ENCODE measurements around the gene IMPACT.

Gene IMPACT

DNA sequence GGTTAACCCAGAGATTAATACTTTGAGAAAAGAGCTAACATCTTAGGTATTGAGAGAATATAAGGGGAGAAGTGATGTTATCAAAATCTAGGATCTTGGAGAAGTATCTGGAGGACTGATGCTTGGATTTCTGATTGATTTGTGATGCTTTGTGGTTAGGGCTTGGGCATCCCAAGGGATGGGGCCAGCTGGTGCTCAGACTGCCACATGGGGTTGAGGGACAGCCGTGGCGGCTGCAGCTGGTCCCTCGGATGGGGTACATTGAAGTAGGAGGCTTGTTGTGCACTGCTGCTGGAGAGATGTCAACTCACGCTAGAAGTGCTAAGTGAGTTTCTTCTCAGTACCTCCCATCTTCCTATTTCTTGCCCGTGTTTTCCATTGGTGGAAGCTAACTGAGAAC, 56.4 kb downstream of the IMPACT start:
- DNase-seq, result no peak

DNA sequence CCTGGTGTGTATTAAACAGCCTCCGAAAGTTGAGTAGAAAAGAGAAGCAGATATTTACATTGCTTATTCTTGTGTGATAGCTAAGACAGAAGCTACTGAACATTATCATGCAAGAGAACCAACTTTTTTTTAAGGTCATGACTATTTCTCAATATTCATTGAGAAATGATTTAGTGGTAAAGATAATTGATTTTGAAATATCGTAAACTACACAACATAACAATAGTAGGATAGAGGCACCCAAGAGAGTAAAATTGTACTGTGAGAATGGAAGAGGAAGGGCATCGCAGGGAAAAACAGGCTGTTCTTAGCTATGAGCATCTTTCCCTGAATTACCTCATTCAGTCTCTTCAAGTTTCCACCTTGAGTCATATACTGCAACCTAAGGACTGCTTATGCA, 59.2 kb downstream of the IMPACT start:
- DNase-seq, result no peak

DNA sequence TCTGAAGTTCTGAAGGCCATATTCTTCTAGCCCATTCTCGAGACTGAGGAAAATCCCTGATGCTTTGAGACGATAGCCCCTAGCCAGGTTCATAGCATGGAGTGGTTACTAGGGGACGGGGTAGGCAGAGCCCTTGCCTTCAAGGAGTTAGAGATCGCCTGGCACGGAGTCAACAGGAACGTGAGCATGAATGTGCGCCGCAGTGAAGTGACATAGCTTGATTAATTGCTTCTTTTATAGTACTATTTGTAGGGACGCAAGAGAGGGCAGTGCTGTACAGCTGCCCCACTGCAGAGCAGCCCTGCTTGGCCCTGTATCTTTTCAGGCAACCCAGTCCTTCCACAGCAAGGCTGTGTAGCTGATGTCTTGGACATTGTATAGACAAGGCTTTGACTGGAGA, 60.2 kb downstream of the IMPACT start:
- DNase-seq, result no peak

DNA sequence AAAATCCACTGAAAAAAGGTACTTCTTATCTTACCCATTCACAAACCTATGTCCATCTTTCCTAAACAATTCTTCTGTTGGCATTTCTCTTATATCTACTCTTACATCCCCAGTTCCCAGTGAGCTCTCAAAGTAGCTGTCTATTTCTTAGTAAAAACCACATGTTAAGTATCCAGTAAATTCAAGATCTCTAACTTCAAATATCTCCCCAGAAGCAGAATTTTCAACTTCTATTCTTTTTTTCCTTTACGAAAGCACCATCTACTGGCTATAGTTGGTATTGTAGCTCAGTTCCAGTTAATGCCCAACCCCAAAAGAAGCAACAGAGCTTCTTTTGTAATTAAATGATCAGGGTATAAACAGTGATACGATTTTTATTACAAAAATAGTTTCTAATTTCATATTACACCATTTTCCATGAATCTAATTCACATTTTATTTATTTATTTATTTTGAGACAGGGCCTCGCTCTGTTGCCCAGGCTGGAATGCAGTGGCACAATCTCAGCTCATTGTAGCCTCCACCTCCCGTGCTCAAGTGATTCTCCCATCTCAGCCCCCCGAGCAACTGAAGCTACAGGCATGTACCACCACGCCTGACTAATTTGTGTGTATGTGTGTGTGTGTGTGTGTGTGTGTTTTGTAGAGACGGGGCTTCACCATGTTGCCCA, 62.5 kb downstream of the IMPACT start:
- DNase-seq, result peak in 1 of 5 experiments; percentile 61

DNA sequence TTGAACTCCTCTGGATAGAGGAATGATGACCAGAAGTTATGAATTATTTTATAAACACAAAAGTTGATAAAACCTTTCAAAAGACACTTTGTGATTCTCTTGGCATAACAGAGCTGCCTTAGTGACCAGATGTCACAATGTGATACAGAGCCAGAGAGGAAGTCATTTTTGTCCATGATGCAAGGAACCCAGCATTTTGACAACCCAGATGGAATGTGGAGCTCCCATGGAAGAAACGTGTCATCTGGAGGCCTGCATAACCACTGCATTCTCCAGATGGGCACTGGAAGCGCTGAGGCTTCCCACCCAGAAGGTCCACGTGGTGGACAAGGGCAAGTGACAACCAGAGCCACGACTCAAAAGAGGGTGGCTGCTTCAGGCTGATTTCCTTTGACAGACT, 64.1 kb downstream of the IMPACT start:
- no peak for DNase-seq

DNA sequence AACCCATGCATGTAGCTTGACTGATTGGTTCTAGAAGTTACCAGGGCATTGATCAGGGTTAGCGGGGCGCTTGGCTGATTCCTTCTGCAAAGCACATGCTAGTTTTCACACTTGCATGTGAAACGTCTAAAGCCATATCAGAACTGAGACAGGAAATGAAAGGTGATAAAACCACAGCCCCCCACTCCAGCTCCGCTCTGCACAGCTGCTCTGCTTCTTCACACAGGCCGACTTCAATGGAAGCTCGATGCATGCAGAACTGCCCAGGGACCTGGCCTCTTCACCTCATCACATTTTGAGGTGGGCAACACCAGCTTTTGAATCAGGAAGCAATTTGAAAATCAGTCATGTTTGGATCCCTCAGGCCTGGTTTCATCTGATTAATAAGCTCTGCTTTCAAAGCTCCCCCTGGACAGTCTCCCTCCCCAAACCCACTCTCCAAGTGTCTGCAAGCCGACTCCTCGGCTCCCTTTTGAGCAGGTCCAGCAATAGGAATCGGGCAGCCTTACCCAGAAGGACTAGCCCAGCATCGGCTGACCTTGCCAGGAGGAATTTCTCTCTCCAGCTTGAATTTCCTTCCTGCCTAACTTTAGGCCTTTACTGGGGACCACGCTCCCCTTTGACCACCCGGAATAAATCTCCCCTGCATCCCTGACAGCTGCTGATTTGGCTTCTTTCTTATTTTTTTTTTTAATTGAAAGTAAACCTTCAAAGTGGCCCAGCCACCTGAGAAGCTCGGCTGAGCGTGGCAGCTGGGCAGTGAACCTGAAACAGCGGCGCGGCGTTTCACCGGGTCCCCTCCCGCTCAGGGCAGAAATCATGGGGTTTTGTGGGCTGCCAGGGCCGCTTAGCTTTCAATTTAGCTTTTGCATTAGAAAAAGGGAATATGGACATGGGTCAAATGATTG, 65.7 kb downstream of the IMPACT start:
- peak in 2 of 5 experiments; percentile 46 to 78 for DNase-seq

DNA sequence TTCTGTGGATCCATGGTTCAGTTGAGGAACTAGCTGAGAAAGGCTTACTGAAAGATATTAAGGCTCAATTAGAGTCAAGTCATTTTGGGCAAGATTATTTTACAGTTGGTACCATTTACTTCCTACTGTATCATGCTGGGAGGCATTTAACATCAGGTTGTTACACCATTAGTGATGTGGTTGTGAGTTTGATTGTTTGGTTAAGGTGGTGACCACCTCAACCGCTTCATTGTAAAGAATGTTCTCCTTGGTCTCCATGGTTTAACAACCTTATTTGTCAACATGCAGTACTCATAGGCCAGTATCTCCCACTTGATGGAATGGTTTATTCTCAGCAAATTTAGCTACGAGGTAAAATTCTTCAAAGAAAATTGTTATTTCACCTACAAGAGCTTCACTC, 68.1 kb downstream of the IMPACT start:
- DNase-seq, result no peak

DNA sequence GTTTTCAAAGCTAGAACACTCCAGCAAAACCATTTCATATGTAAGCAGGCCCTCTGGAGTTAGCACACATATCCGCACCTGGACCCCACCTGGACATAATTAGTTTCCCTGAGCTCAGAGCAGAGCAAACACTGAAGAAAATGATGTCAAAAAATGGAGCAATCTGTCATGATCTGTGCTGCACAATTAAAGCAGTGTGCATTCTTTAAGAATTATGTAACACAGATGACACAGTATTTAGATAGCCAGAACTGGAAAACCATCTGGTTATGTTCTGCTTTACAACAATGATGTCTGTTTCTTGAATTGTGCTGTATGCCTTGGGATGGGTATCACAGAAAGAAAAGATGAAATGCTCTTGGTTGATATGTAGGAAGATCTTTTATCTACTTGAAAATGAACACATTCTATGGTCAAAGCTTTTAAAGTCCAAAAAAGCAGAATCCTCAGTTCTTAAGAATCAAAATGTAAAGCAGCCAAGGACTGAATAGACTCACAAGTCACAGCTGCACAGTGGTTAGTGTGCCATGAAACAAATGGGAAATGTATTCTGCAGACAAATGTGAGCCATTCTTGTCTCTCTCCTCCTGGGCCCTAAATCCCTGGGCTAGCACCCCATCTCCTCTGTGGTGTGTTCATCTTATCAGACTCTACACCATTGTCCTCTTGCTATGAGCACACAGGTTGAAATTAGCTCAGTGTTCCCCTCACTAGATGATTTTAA, 70.7 kb downstream of the IMPACT start:
- DNase-seq, result no peak

DNA sequence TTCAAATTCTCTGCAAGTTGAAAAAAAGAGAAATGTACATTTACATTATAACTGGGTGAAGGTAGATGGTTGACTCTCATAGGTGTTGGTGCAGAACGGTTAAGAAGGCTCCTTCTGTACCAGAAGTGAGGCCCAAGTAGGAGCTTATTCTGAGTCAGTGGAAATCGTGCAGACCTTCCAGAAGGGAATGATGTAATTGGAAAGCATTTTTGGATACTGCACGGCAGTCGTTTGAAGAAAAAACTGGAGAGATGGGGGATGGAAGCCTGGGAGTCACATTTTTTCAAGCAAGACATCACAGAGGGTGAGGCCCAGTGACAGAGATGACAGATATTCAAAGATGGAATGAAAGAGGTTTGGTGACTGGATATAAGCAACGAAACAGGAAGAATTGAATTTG, 73.3 kb downstream of the IMPACT start:
- no peak for DNase-seq

DNA sequence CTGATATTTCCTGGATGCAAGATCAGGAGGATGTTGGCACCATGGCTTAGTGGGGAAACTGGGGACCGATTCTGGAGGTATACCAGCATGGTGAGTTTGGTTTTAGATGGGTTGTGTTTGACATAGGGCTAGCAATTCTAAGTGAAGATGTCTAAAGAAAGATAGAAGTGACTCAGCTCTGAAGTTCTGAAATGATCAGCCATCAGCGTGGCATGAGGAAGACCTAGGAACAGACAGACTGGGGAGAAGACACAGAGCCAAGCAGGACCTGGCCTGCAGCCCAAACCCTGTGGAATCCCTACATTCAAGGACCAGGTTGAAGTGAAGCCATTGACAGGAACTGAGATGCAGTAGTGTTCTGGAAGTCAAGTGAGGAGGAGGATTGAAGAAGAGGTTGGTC, 73.7 kb downstream of the IMPACT start:
- DNase-seq, result peak in 1 of 5 experiments; percentile 11

DNA sequence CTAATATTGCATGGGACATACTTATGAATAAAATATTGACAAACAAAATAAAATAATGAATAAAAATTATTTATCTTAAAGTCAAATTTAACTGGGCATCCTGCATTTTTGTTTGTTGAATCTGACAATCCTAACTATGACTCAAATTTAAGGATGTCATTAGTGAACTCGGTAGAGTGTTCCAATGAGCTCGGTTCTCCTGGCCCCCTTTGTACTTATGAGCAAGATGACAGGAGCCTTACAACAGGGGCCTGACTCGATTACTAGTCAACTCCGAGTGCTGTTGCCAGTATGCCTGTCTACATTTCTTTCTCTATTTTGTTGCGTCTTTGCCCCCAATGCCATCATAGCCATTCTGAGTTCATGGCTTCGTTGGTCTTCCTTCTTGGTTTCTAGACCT, 74.3 kb downstream of the IMPACT start:
- DNase-seq, result no peak

DNA sequence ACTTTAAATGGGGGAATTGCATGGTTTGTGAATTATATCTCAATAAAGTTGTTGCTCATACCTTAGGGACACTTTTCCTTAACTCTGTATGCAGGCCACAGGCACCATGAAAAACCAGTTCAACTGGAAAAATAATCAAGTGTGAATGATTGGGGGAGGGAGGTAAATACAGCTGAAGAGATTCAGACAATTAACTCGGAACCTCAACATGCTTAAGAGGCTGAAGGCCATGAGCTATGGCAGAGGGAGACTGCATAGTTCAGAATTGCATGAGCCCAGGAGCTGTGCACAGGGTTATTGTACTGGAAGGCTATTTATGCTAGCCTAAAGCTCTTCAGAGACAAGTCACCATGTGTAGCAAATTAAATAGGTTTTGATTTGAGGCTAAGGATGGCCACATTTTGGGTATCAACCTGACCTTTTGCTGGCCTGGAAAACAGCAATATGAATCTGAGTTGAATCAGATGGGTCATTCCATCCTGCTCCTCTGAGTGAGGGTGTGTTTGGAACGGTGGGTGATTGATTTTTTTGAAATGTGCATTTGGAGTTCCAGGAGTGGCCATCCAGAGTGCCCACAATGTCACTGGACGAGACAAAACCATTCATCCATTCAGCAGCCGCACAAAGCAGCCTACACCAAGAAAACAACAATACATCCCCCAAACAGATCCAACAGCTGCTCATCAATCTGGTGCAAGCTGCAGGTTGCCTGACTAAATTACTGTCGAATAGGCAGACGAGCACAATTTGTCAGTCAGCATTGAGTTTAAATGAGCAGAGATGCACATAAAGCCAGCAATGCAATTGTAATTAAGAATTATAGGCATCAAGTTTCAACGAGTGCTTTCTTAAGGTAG, 76.4 kb downstream of the IMPACT start:
- DNase-seq, result no peak

Data from T-helper 2 cell (primary cell).